GM10266 (cell line): ENCODE measurements around the gene DNMBP.
"Not testable (repeated sequence)": the region's sequence is repeated elsewhere in the genome, so short reads cannot be mapped to it uniquely, and the experiment has no call there.

ENCODE experiments used
- DNase-seq: peaks from one replicate; pipeline ENCODE4 v3.0.0; 2012; ENCODE audit errors: extremely low spot score
- CTCF ChIP-seq: IDR thresholded peaks from 2 replicates; pipeline ENCODE4 v1.5.1; 2012; ENCODE audit warnings: mild to moderate bottlenecking, low read depth; ENCODE audit not compliant: control insufficient read depth, insufficient read depth; ENCODE audit errors: missing control alignments

DNMBP gene

GRCh38 chr10:99874341-99875085, 135.2 kb downstream of the DNMBP start:
- no peak for TF ChIP-seq CTCF
- DNase-seq, result no peak

GRCh38 chr10:99873846-99874245, 135.9 kb downstream of the DNMBP start:
- DNase-seq, result no peak

GRCh38 chr10:99872367-99873162, 137.2 kb downstream of the DNMBP start:
- DNase-seq, result no peak
- no peak for TF ChIP-seq CTCF

More at GRCh38 chr10:99873846-99874245, 135.9 kb downstream of the DNMBP start:
- no peak for TF ChIP-seq CTCF

- TF ChIP-seq CTCF, result no peak
- no peak for DNase-seq
Measured at GRCh38 chr10:99870123-99870730, 139.5 kb downstream of the DNMBP start.

- DNase-seq, result no peak
Measured at GRCh38 chr10:99869581-99870122, 140.1 kb downstream of the DNMBP start.

GRCh38 chr10:99867250-99867649, 142.5 kb downstream of the DNMBP start:
- not testable (repeated sequence) for DNase-seq

More at GRCh38 chr10:99869581-99870122, 140.1 kb downstream of the DNMBP start:
- TF ChIP-seq CTCF, result no peak

GRCh38 chr10:99863535-99864240, 146.1 kb downstream of the DNMBP start:
- not testable (repeated sequence) for DNase-seq

GRCh38 chr10:99860466-99860865, 149.3 kb downstream of the DNMBP start:
- no peak for DNase-seq
- no peak for TF ChIP-seq CTCF
